SH-SY5Y (cell line): ENCODE data around the gene CDCA5.

Experiments used
- GATA2 ChIP-seq: IDR thresholded peaks from 2 replicates; pipeline ENCODE4 v1.6.1; 2011; ENCODE audit warnings: mild to moderate bottlenecking, low read depth, low read length
- GATA3 ChIP-seq: IDR thresholded peaks from 2 replicates; pipeline ENCODE4 v1.6.1; 2011; ENCODE audit warnings: low read depth, mild to moderate bottlenecking, low read length, moderate library complexity

The CDCA5 gene

GRCh38 chr11:65078151-65078550, 5.7 kb downstream of the CDCA5 start:
- TF ChIP-seq GATA2 (no peak), GATA3 (no peak)

DNA sequence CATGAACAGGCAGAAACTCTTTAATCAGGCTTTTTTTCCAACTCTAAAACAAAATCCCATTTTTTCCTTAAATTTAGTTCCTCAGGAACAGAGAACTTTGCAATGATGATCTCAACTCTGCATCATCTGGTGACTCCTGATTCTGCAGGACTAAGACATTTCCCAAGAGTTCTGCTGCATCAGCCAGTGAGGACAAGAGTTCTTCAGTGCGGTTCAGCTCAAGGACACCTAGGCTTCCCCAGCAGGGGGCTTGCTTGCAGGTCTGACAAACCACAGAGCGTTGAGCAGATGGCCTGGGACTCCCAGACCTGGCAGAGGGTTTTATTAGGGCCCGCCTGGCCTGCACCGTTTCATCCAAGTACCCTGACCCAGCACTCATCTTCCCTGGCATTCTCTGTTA, 6.4 kb downstream of the CDCA5 start:
- no peak for TF ChIP-seq GATA2
- TF ChIP-seq GATA3, result no peak

DNA sequence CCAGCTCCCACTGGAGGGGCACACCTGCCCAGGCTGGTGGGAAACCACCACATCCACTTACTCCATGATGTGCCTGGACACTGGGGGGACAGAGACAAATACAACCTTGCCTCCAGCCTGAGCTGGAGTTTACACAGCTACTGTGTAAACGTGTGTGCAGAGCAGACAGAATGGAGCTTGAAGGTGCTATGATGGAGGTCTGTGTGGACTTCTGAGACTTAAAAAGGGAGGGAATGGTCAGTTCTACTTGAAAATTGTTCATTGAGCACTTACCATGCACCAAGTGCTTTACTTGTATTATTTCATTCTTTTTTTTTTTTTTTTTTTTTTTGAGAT, 11.2 kb downstream of the CDCA5 start:
- TF ChIP-seq GATA2, result no peak
- no peak for TF ChIP-seq GATA3

DNA sequence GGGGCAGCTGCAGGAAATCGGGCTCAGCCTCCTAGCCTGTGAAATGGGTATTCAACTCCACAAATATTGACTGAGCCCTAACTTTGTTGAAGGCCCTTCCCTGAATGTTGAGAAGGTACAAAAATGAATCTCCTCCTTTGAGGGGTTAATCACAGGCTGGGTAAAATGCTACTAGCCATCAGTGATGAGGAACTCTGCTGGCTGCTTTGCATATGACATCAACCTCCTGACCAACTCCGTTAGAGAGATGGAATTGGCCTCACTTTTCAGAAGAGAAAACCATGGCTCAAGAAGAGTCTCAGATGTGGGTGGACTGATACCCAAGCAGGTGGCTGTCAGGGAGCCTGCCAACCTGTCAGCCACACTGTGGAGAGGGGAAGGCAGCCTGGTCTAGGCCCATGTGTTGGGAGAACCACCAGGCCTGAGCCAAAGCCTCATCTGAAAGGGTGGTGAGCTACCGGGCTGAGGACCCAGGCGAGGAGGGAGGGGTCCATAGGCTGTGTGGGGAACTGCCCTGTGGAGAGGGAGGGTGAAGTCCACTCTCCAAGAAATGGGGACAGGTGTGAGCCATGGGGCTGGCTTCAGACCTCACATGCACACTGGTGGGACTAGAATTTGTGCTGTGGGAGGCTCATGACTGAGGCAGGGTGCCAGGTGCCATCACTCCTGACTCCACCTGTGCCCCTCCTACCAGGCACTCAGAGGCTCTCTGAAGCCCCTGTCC, 11.8 kb downstream of the CDCA5 start:
- TF ChIP-seq GATA3 (no peak), GATA2 (no peak)

GRCh38 chr11:65069217-65069616, 14.6 kb downstream of the CDCA5 start:
- TF ChIP-seq GATA2 (no peak), GATA3 (no peak)

DNA sequence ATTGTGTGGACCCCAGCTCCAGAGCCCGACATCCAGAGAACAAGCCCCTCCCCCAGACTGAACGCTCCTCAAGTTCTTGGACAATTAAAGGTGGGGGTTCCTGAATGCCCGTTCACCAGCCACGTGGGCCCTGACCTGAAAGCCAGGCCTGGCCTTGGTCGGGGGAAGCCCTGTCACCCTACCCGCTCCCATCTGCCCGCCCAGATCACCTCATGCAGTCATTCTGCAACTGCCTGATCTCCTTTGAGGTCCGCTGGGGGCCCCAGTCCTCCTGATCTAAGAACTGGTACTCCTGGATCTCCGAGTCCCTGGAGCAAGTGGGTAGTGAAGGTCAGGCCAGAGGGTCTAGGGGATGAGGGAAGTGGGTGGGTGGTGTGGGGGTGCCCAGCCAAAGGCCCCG, 16.4 kb downstream of the CDCA5 start:
- no peak for TF ChIP-seq GATA2

DNA sequence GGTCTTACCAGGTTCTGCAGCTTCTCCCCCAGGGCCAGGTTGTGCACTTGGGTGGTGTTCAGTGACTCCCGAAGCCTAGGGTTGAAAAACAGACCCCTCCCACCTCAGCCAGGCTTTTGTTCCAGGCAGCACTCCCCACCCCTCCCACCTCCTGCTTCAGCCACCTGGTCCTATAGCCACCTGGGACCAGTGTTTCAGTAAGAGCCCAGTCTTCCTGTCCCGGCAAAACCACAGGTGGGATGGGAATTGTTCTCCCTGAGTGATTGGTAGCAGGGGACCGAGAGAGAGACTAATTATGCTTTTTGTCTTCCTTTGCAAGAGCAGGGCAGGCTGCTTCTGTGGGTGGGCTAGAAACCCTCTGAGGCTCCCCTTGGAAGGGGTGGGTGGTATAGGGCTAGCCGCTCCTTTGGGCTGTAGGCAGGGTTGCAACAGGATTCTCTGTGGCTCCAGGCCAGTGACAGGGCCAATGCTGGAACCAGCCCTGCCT, 17.0 kb downstream of the CDCA5 start:
- no peak for TF ChIP-seq GATA3
- no peak for TF ChIP-seq GATA2

GRCh38 chr11:65066315-65066714, 17.5 kb downstream of the CDCA5 start:
- TF ChIP-seq GATA3 (no peak), GATA2 (no peak)

DNA sequence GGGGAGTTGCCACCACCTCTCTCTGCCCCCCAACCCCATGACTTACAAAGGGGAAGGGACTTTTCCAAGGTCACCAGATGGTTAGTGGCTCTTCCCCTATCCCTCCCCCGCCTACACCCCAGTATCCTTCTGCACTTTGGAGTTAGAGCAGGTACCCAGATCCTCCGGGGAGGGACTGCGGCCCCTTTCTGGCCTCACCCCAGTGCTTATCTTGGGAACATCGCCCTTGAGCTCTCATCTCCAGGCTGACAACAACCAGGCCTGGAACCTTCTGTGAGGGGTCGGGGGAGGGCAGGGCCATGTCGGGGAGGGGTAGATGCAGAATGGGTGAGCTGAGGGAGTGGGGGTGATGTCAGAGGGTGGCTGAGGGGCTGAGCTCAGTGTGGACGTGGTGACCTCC, 18.0 kb downstream of the CDCA5 start:
- TF ChIP-seq GATA2, result no peak
- no peak for TF ChIP-seq GATA3

DNA sequence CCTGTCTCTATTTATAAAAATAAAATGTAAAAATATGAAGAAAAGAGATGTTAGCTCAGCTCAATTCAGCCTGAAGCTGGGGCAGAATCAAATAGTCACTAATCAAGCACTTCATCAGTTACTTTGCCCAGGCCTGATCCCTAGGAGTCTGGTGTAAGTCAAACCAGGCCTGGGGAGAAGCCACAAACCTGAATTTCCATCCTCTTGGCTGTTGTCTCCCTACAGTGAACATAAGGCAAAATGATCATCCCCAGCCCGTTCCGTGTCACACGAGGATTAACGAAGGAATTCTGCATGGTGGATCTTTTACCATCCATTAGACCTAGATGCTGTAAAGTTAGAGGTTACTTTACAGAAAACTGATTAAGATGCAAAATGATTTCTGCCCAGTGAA, 19.0 kb downstream of the CDCA5 start:
- TF ChIP-seq GATA2, result no peak
- no peak for TF ChIP-seq GATA3

DNA sequence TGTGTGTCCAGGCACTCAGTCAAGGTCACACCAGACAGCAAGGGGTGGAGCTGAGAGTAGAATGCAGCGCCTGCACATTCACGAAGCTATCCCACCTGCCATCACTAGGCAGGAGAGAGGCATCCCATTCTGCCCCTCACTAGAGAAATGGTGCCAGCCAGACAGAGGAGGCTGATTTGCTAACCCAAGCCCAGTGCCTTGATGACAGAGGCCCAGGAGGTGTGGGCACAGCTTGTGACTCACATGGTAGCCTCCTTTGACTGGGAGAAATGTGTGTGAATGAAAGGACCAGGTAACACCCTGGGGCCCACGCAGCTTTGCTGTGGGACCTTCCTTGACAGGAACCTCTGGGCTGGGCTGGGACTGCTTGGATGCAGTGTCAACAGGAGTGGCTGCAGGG, 20.3 kb downstream of the CDCA5 start:
- TF ChIP-seq GATA3 (no peak), GATA2 (no peak)

GRCh38 chr11:65060913-65061408, 22.9 kb downstream of the CDCA5 start:
- TF ChIP-seq GATA3, result no peak
- TF ChIP-seq GATA2, result no peak

DNA sequence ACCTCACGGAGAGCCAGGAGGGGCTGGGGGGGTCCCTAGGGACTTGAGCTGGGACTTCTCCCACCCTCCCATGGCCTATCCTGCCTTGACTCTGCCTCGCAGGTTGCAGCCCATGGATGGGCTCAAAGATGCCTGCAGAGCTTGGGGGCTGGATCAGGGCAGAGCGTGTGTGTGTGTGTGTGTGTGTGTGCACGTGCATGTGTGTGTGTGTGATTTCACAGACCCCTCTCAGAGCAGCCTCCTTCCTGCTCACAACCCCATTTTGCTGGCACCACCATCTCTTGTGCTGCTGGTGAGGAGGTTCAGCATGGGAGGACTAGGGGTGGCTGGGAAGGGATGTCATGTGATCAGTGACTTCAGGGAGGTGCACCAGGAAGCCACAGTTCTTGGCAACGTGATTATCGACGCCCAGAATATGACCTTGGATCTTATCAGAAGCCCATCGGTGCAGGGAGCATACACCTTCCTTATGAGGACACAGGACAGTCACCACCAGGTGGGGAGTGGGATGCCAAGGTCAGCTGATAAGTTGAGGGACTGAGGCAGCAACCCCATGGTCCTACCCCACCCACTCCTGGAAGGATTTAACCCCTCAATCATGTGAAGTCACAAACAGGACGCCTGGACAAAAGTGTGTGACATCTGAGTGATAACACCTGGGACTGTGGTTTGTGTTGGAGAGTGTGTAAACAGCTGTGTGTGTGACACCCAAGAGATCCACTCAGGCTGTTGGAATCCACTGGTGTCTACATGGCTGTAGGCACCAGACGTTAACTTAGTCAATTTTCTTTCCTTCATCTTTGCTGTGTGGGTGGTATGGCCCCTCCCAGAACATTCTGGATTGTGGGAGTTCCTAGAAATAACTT, 23.6 kb downstream of the CDCA5 start:
- TF ChIP-seq GATA3, result no peak

GRCh38 chr11:65059523-65059922, 24.3 kb downstream of the CDCA5 start:
- TF ChIP-seq GATA3 (no peak), GATA2 (no peak)
